K562 (cell line): Measurements from ENCODE around the gene POLRMT.

Experiments used
- CBFA2T3 ChIP-seq: fragments of 450-650 bp; IDR thresholded peaks from 2 replicates; pipeline ENCODE4 v1.6.1; 2017
- GABPA ChIP-seq: fragments of 200-800 bp; sonication (Bioruptor generic); conservative IDR thresholded peaks from 2 replicates; pipeline ENCODE4 v1.6.1; 2016; ENCODE audit warnings: low read depth, missing genetic modification characterization, missing compliant biosample characterization
- MYC ChIP-seq, 2 experiments: fragments of 250-450 bp in 1 of 2; sonication (Bioruptor Pico) in 1 of 2; IDR thresholded peaks; 2 replicates each; pipeline versions ENCODE4 v1.5.1 to v1.6.1; 2012 to 2021; ENCODE audit warnings: low read depth in 2 of 2, borderline replicate concordance in 1 of 2, improper control_type of control experiment in 1 of 2, low read length in 1 of 2, mild to moderate bottlenecking in 1 of 2, moderate library complexity in 1 of 2
- PHF21A ChIP-seq: fragments of 450-650 bp; IDR thresholded peaks from 2 replicates; pipeline ENCODE4 v1.6.1; 2017; ENCODE audit warnings: low read depth, borderline replicate concordance
- SMAD2 ChIP-seq: fragments of 150-350 bp; IDR thresholded peaks from 2 replicates; pipeline ENCODE4 v1.6.1; 2014; ENCODE audit warnings: low read depth, mild to moderate bottlenecking, low read length
- TEAD4 ChIP-seq, 2 experiments: sonication (generic) in 1 of 2; formaldehyde crosslinking in 1 of 2; IDR thresholded peaks; 2 replicates each; pipeline versions ENCODE4 v1.6.1 to v1.8.0; 2012 to 2022; ENCODE audit warnings: borderline replicate concordance in 1 of 2, inconsistent platforms in 1 of 2, low read length in 1 of 2, mild to moderate bottlenecking in 1 of 2, missing genetic modification reagents in 1 of 2
- TF ChIP-seq, protein P1 (sequence below): fragments of 250-450 bp; sonication (Bioruptor Pico); IDR thresholded peaks from 2 replicates; pipeline ENCODE4 v1.5.0; 2020; ENCODE audit warnings: mild to moderate bottlenecking, borderline replicate concordance
- TF ChIP-seq, protein P2 (sequence below), 2 experiments: fragments of 450-650 bp; formaldehyde crosslinking in 1 of 2; IDR thresholded peaks; 2 replicates each; pipeline versions ENCODE4 v1.4.0 to v1.6.1; 2014 to 2020; ENCODE audit warnings: mild to moderate bottlenecking in 2 of 2, borderline replicate concordance in 1 of 2, low read depth in 1 of 2
- TF ChIP-seq, protein P3 (sequence below), 3 experiments: IDR thresholded peaks in 2 of 3; conservative IDR thresholded peaks in 1 of 3; 2 replicates each; pipeline ENCODE4 v1.5.1; 2011 to 2012; ENCODE audit warnings: low read length in 3 of 3, mild to moderate bottlenecking in 3 of 3, control low read depth in 2 of 3, improper control_type of control experiment in 1 of 3, inconsistent platforms in 1 of 3, low read depth in 1 of 3, mixed read lengths in 1 of 3, moderate library complexity in 1 of 3; ENCODE audit not compliant: insufficient read depth in 2 of 3
- TF ChIP-seq, protein P4 (sequence below), 2 experiments: fragments of 450-650 bp in 1 of 2; sonication (generic) in 1 of 2; formaldehyde crosslinking; conservative IDR thresholded peaks; 2 replicates each; pipeline versions ENCODE4 v1.4.0 to v1.8.1; 2020 to 2022; ENCODE audit warnings: mild to moderate bottlenecking in 1 of 2, missing genetic modification reagents in 1 of 2
- TF ChIP-seq, protein P5 (sequence below): sonication (generic); formaldehyde crosslinking; IDR thresholded peaks from 2 replicates; pipeline ENCODE4 v1.8.0; 2023; ENCODE audit warnings: mild to moderate bottlenecking, missing genetic modification reagents
- TF ChIP-seq, protein P6 (sequence below): sonication (generic); formaldehyde crosslinking; IDR thresholded peaks from 2 replicates; pipeline ENCODE4 v1.8.0; 2022; ENCODE audit warnings: missing genetic modification reagents, mild to moderate bottlenecking, borderline replicate concordance

DNA sequence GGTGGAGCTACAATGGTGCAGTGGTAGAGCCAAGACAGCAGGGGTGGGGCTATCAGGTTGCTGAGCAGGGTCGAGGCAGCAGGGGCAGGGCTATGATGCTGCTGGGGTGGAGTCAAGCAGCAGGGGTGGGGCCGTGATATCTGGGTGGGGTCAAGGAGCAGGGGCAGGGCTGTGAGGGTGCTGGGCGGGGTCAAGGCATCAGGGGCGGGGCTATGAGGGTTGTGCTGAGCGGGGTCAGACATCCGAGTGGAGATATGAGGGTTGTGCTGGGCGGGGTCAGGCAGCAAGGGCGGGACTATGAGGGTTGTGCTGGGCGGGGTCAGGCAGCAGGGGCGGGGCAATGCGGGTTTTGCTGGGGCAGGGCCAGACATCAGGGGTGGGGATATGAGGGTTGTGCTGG lies 29.0 kb downstream of the POLRMT start:
- TF ChIP-seq, protein P1, sequence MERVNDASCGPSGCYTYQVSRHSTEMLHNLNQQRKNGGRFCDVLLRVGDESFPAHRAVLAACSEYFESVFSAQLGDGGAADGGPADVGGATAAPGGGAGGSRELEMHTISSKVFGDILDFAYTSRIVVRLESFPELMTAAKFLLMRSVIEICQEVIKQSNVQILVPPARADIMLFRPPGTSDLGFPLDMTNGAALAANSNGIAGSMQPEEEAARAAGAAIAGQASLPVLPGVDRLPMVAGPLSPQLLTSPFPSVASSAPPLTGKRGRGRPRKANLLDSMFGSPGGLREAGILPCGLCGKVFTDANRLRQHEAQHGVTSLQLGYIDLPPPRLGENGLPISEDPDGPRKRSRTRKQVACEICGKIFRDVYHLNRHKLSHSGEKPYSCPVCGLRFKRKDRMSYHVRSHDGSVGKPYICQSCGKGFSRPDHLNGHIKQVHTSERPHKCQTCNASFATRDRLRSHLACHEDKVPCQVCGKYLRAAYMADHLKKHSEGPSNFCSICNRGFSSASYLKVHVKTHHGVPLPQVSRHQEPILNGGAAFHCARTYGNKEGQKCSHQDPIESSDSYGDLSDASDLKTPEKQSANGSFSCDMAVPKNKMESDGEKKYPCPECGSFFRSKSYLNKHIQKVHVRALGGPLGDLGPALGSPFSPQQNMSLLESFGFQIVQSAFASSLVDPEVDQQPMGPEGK (CRISPR knock-in tag), result no peak
- TF ChIP-seq CBFA2T3 (no peak), SMAD2 (no peak), GABPA (no peak), TEAD4 (IDR thresholded peaks at IDR 0.05; ENCODE audit: low read length) (no peak), TEAD4 (CRISPR knock-in tag; IDR thresholded peaks at IDR 0.05; ENCODE audit: borderline replicate concordance) (no peak), PHF21A (no peak), MYC (IDR thresholded peaks at IDR 0.05; ENCODE audit: low read depth, low read length) (no peak), MYC (CRISPR knock-in tag; IDR thresholded peaks at IDR 0.05; ENCODE audit: borderline replicate concordance, low read depth) (no peak)
- TF ChIP-seq, protein P2, sequence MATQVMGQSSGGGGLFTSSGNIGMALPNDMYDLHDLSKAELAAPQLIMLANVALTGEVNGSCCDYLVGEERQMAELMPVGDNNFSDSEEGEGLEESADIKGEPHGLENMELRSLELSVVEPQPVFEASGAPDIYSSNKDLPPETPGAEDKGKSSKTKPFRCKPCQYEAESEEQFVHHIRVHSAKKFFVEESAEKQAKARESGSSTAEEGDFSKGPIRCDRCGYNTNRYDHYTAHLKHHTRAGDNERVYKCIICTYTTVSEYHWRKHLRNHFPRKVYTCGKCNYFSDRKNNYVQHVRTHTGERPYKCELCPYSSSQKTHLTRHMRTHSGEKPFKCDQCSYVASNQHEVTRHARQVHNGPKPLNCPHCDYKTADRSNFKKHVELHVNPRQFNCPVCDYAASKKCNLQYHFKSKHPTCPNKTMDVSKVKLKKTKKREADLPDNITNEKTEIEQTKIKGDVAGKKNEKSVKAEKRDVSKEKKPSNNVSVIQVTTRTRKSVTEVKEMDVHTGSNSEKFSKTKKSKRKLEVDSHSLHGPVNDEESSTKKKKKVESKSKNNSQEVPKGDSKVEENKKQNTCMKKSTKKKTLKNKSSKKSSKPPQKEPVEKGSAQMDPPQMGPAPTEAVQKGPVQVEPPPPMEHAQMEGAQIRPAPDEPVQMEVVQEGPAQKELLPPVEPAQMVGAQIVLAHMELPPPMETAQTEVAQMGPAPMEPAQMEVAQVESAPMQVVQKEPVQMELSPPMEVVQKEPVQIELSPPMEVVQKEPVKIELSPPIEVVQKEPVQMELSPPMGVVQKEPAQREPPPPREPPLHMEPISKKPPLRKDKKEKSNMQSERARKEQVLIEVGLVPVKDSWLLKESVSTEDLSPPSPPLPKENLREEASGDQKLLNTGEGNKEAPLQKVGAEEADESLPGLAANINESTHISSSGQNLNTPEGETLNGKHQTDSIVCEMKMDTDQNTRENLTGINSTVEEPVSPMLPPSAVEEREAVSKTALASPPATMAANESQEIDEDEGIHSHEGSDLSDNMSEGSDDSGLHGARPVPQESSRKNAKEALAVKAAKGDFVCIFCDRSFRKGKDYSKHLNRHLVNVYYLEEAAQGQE (IDR thresholded peaks at IDR 0.05; ENCODE audit: borderline replicate concordance), result no peak
- TF ChIP-seq, protein P2 (CRISPR knock-in tag; IDR thresholded peaks at IDR 0.05; ENCODE audit: low read depth), result no peak
- TF ChIP-seq, protein P3, sequence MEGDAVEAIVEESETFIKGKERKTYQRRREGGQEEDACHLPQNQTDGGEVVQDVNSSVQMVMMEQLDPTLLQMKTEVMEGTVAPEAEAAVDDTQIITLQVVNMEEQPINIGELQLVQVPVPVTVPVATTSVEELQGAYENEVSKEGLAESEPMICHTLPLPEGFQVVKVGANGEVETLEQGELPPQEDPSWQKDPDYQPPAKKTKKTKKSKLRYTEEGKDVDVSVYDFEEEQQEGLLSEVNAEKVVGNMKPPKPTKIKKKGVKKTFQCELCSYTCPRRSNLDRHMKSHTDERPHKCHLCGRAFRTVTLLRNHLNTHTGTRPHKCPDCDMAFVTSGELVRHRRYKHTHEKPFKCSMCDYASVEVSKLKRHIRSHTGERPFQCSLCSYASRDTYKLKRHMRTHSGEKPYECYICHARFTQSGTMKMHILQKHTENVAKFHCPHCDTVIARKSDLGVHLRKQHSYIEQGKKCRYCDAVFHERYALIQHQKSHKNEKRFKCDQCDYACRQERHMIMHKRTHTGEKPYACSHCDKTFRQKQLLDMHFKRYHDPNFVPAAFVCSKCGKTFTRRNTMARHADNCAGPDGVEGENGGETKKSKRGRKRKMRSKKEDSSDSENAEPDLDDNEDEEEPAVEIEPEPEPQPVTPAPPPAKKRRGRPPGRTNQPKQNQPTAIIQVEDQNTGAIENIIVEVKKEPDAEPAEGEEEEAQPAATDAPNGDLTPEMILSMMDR (IDR thresholded peaks at IDR 0.05 in 2 of 3, conservative IDR thresholded peaks at IDR 0.05 in 1 of 3; ENCODE audit: insufficient read depth in 2 of 3, low read depth in 1 of 3, low read length in 3 of 3), result no peak
- TF ChIP-seq, protein P4, sequence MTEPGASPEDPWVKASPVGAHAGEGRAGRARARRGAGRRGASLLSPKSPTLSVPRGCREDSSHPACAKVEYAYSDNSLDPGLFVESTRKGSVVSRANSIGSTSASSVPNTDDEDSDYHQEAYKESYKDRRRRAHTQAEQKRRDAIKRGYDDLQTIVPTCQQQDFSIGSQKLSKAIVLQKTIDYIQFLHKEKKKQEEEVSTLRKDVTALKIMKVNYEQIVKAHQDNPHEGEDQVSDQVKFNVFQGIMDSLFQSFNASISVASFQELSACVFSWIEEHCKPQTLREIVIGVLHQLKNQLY (CRISPR knock-in tag; conservative IDR thresholded peaks at IDR 0.05), result no peak
- TF ChIP-seq, protein P5, sequence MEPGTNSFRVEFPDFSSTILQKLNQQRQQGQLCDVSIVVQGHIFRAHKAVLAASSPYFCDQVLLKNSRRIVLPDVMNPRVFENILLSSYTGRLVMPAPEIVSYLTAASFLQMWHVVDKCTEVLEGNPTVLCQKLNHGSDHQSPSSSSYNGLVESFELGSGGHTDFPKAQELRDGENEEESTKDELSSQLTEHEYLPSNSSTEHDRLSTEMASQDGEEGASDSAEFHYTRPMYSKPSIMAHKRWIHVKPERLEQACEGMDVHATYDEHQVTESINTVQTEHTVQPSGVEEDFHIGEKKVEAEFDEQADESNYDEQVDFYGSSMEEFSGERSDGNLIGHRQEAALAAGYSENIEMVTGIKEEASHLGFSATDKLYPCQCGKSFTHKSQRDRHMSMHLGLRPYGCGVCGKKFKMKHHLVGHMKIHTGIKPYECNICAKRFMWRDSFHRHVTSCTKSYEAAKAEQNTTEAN, result no peak
- TF ChIP-seq, protein P6, sequence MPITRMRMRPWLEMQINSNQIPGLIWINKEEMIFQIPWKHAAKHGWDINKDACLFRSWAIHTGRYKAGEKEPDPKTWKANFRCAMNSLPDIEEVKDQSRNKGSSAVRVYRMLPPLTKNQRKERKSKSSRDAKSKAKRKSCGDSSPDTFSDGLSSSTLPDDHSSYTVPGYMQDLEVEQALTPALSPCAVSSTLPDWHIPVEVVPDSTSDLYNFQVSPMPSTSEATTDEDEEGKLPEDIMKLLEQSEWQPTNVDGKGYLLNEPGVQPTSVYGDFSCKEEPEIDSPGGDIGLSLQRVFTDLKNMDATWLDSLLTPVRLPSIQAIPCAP, result no peak
